ENCODE data around the gene CLEC2L.

The CLEC2L gene

DNA sequence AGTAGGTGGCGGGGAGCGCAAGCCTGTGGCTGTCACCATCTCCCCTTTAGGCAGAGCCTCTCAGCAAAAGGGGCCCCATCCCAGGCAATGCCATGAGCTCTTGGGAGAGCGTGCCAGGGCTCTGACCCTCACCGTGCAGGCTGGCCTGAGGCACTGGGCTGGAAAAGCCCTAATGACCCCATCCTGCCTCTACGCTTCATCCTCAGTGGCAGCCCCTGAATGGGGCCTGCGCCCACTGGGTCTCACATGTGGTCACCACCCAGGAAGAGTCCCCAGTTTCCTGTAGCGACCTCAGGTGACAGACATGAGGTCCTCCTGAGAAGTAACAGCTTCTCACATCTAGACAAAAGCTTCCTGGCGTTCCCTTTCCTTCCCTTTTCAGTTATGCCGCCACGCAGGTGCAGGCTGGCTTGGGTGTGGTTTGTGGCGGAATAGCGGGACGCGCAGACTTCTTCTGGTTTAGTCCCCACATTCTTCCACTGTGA, 59.2 kb downstream of the CLEC2L start (continued):
- TF ChIP-seq, protein P1, sequence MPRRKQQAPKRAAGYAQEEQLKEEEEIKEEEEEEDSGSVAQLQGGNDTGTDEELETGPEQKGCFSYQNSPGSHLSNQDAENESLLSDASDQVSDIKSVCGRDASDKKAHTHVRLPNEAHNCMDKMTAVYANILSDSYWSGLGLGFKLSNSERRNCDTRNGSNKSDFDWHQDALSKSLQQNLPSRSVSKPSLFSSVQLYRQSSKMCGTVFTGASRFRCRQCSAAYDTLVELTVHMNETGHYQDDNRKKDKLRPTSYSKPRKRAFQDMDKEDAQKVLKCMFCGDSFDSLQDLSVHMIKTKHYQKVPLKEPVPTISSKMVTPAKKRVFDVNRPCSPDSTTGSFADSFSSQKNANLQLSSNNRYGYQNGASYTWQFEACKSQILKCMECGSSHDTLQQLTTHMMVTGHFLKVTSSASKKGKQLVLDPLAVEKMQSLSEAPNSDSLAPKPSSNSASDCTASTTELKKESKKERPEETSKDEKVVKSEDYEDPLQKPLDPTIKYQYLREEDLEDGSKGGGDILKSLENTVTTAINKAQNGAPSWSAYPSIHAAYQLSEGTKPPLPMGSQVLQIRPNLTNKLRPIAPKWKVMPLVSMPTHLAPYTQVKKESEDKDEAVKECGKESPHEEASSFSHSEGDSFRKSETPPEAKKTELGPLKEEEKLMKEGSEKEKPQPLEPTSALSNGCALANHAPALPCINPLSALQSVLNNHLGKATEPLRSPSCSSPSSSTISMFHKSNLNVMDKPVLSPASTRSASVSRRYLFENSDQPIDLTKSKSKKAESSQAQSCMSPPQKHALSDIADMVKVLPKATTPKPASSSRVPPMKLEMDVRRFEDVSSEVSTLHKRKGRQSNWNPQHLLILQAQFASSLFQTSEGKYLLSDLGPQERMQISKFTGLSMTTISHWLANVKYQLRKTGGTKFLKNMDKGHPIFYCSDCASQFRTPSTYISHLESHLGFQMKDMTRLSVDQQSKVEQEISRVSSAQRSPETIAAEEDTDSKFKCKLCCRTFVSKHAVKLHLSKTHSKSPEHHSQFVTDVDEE (CRISPR knock-in tag; IDR thresholded peaks at IDR 0.05): no peak

DNA sequence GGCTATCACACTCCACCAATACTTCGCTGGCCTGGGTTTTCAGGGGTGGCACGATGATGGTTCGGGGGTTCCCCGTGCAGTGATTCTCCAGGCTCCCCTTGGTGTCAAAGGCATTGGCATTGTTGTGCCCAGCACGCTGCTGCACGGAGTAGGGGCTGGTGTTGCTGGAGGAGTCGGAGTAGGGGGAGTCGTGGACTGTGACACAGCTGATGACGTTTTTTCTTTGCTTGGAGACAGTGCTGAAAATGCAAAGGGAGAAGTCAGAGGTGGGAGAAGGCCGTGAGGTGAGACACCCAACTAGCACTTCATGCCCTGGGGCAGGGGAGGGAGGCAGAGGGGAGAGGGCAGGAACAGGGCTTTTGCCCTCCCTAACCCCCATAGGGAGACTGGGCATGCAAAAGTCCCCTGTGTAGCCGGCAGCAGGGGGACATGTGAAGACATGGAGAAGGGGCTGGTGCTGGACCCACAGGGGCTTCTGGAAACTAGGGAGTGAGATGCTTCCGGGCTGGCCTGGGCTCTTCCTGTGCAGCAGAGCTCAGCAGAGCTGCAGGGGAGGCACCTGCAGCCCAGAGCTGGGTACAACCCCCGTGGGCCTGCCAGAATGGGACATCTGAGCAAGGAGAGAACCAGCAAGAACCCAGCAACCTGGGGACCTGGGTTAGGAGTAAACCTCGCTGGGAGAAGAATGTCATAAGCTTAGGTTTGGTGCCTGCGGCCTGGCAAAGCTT, 60.5 kb downstream of the CLEC2L start:
- no peak for ATAC-seq
- TF ChIP-seq TOX (CRISPR knock-in tag; IDR thresholded peaks at IDR 0.05; ENCODE audit: borderline replicate concordance) (no peak), BACH2 (CRISPR knock-in tag; IDR thresholded peaks at IDR 0.05; ENCODE audit: borderline replicate concordance) (no peak), TCF4 (CRISPR knock-in tag; IDR thresholded peaks at IDR 0.05; ENCODE audit: borderline replicate concordance) (no peak), ZFP30 (CRISPR knock-in tag; IDR thresholded peaks at IDR 0.05) (no peak), ZC3H10 (CRISPR knock-in tag; IDR thresholded peaks at IDR 0.05) (no peak), ZNF565 (CRISPR knock-in tag; conservative IDR thresholded peaks at IDR 0.05; ENCODE audit: low read depth) (no peak), ZNF70 (CRISPR knock-in tag; IDR thresholded peaks at IDR 0.05) (no peak), PPARA (CRISPR knock-in tag; IDR thresholded peaks at IDR 0.05; ENCODE audit: borderline replicate concordance) (no peak), SNAI2 (CRISPR knock-in tag; IDR thresholded peaks at IDR 0.05) (no peak)
- TF ChIP-seq, protein P2, sequence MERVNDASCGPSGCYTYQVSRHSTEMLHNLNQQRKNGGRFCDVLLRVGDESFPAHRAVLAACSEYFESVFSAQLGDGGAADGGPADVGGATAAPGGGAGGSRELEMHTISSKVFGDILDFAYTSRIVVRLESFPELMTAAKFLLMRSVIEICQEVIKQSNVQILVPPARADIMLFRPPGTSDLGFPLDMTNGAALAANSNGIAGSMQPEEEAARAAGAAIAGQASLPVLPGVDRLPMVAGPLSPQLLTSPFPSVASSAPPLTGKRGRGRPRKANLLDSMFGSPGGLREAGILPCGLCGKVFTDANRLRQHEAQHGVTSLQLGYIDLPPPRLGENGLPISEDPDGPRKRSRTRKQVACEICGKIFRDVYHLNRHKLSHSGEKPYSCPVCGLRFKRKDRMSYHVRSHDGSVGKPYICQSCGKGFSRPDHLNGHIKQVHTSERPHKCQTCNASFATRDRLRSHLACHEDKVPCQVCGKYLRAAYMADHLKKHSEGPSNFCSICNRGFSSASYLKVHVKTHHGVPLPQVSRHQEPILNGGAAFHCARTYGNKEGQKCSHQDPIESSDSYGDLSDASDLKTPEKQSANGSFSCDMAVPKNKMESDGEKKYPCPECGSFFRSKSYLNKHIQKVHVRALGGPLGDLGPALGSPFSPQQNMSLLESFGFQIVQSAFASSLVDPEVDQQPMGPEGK (CRISPR knock-in tag; IDR thresholded peaks at IDR 0.05; ENCODE audit: borderline replicate concordance): no peak
- TF ChIP-seq, protein P3, sequence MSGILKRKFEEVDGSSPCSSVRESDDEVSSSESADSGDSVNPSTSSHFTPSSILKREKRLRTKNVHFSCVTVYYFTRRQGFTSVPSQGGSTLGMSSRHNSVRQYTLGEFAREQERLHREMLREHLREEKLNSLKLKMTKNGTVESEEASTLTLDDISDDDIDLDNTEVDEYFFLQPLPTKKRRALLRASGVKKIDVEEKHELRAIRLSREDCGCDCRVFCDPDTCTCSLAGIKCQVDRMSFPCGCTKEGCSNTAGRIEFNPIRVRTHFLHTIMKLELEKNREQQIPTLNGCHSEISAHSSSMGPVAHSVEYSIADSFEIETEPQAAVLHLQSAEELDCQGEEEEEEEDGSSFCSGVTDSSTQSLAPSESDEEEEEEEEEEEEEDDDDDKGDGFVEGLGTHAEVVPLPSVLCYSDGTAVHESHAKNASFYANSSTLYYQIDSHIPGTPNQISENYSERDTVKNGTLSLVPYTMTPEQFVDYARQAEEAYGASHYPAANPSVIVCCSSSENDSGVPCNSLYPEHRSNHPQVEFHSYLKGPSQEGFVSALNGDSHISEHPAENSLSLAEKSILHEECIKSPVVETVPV (CRISPR knock-in tag; IDR thresholded peaks at IDR 0.05): no peak

DNA sequence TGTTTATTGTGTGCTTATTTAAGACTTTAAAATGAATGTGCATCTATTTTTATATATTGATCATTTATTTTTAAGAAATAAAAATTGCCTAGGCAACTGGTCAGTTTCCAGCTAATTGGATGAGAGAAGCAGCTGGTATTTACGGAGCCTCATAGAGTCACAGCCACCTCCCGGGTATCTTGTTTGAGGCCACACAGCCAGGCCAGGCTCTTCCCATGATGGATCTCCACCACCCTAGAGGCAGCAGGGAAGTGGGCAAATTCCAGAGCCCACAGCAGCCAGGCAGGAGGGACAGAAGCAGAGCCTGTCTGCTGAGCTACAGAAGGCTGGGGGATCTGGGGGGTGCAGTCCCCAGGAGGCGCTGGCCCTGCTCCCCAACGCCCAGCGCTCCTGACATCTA, 61.6 kb downstream of the CLEC2L start:
- TF ChIP-seq ZFP3 (CRISPR knock-in tag; IDR thresholded peaks at IDR 0.05) (no peak), TOX (CRISPR knock-in tag; IDR thresholded peaks at IDR 0.05; ENCODE audit: borderline replicate concordance) (no peak), BACH2 (CRISPR knock-in tag; IDR thresholded peaks at IDR 0.05; ENCODE audit: borderline replicate concordance) (no peak)
- TF ChIP-seq, protein P3 (CRISPR knock-in tag; IDR thresholded peaks at IDR 0.05): no peak
- no peak for ATAC-seq

DNA sequence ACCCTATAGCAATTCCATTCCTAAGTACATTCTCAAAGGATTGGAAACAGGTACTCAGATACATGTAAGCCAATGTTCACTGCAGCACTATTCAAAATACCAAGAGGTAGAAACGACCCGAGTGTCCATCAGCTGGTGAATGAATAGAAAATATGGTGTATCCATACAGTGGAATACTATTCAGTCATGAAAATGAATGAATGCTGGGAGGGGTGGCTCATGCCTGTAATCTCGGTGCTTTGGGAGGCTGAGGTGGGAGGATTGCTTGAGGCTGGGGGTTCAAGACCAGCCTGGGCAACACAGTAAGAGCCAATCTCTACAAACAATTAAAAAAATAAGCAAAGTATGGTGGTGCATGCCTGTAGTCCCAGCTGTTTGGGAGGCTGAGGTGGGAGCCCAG, 62.8 kb downstream of the CLEC2L start:
- ATAC-seq: no peak
- no peak for TF ChIP-seq ZNF70 (CRISPR knock-in tag; IDR thresholded peaks at IDR 0.05)
- no peak for TF ChIP-seq GLIS3 (CRISPR knock-in tag; IDR thresholded peaks at IDR 0.05)
- TF ChIP-seq, protein P3 (CRISPR knock-in tag; IDR thresholded peaks at IDR 0.05): no peak
- TF ChIP-seq, protein P2 (CRISPR knock-in tag; IDR thresholded peaks at IDR 0.05; ENCODE audit: borderline replicate concordance): no peak
